IMR-90 (cell line): ENCODE data around the gene STXBP6. TPM values are rescaled to one million over a fixed set of nuclear protein-coding genes. Genes with fewer than 3 reads are reported as not detected.

ENCODE experiments used
- ATAC-seq: fragments of 200-7000 bp; cut with Tn5 transposase; 2 replicates; pipeline ENCODE4 v1.9.1; 2020; ENCODE audit warnings: low read depth, mild to moderate bottlenecking, moderate library complexity
- BruUV-seq: library from RNA; stranded (reverse); fragments of 400-500 nt; replicated peaks from 2 replicates; lab custom pipeline; 2021; lab: Mats Ljungman, UMichigan
- CTCF ChIA-PET: fragments of 300-600 bp; formaldehyde crosslinking; extraction: SDS; loops from one replicate; lab custom pipeline; 2021; ENCODE audit warnings: antibody characterized with exemption; lab: Yijun Ruan, JAX
- POLR2A ChIA-PET: fragments of 300-600 bp; sonication (Branson Sonifier 250); formaldehyde crosslinking; loops from one replicate; lab custom pipeline; 2022; ENCODE audit warnings: antibody characterized with exemption; ENCODE audit not compliant: unreplicated experiment; lab: Charles Lee
- DNase-seq: peaks from one replicate; pipeline ENCODE4 v3.0.0; 2013
- H2AFZ ChIP-seq: replicated peaks from 2 replicates; pipeline ENCODE3; 2013; ENCODE audit warnings: low read length, mild to moderate bottlenecking; ENCODE audit not compliant: poor library complexity
- H2AK5ac ChIP-seq: 2 replicates; pipeline ENCODE4 v1.6.1; 2013; ENCODE audit warnings: low read depth, low read length, inconsistent platforms
- H2AK9ac ChIP-seq: replicated peaks from 2 replicates; pipeline ENCODE3; 2013; ENCODE audit warnings: mild to moderate bottlenecking, low read depth, low read length, moderate library complexity; ENCODE audit not compliant: poor library complexity
- H2BK120ac ChIP-seq: 2 replicates; pipeline ENCODE4 v1.6.1; 2013; ENCODE audit warnings: low read depth, low read length, inconsistent platforms
- H2BK15ac ChIP-seq: 3 replicates; pipeline ENCODE4 v1.6.1; 2013; ENCODE audit warnings: low read depth, low read length, inconsistent platforms
- H2BK20ac ChIP-seq: 2 replicates; pipeline ENCODE4 v1.6.1; 2013; ENCODE audit warnings: low read depth, mild to moderate bottlenecking, inconsistent platforms, low read length, moderate library complexity
- H2BK5ac ChIP-seq: 2 replicates; pipeline ENCODE4 v1.6.1; 2013; ENCODE audit warnings: mild to moderate bottlenecking, low read depth, low read length, inconsistent platforms; ENCODE audit not compliant: poor library complexity, severe bottlenecking
- H3K14ac ChIP-seq: replicated peaks from 2 replicates; pipeline ENCODE4 v1.6.1; 2013; ENCODE audit warnings: low read depth, low read length, inconsistent platforms
- H3K18ac ChIP-seq: 2 replicates; pipeline ENCODE4 v1.6.1; 2013; ENCODE audit warnings: low read depth, low read length, control low read depth
- H3K23ac ChIP-seq: 2 replicates; pipeline ENCODE4 v1.6.1; 2013; ENCODE audit warnings: low read depth, low read length, inconsistent platforms
- H3K27ac ChIP-seq: 2 replicates; pipeline ENCODE4 v1.5.1; 2013; ENCODE audit warnings: mild to moderate bottlenecking, control low read depth, low read length; ENCODE audit not compliant: insufficient read depth
- H3K27me3 ChIP-seq: 2 replicates; pipeline ENCODE4 v1.6.1; 2013; ENCODE audit warnings: low read length; ENCODE audit not compliant: control insufficient read depth, insufficient read depth
- H3K36me3 ChIP-seq: 2 replicates; pipeline ENCODE4 v1.6.1; 2013; ENCODE audit warnings: low read length, mixed read lengths; ENCODE audit not compliant: control insufficient read depth, insufficient read depth
- H3K4ac ChIP-seq: 2 replicates; pipeline ENCODE4 v1.6.1; 2013; ENCODE audit warnings: low read depth, low read length, inconsistent platforms
- H3K4me1 ChIP-seq: 2 replicates; pipeline ENCODE4 v1.6.1; 2013; ENCODE audit warnings: low read length, mixed read lengths; ENCODE audit not compliant: control insufficient read depth, insufficient read depth
- H3K4me2 ChIP-seq: 2 replicates; pipeline ENCODE4 v1.6.1; 2013; ENCODE audit warnings: low read depth, mild to moderate bottlenecking, control low read depth, low read length, moderate library complexity
- H3K4me3 ChIP-seq: 2 replicates; pipeline ENCODE4 v1.5.1; 2013; ENCODE audit warnings: low read depth, mild to moderate bottlenecking, control low read depth, low read length, moderate library complexity; ENCODE audit not compliant: insufficient read depth
- H3K56ac ChIP-seq: 2 replicates; pipeline ENCODE4 v1.6.1; 2013; ENCODE audit warnings: low read length, inconsistent platforms; ENCODE audit not compliant: insufficient read depth; ENCODE audit errors: extremely low read depth
- H3K79me1 ChIP-seq, 2 experiments: 2 replicates each; pipeline ENCODE4 v1.6.1; 2013; ENCODE audit warnings: low read length in 2 of 2, inconsistent platforms in 1 of 2, low read depth in 1 of 2
- H3K9ac ChIP-seq: 2 replicates; pipeline ENCODE4 v1.6.1; 2013; ENCODE audit warnings: low read depth, low read length, control low read depth
- H3K9me1 ChIP-seq: 2 replicates; pipeline ENCODE4 v1.6.1; 2013; ENCODE audit warnings: low read length, inconsistent platforms; ENCODE audit not compliant: insufficient read depth
- H3K9me3 ChIP-seq: 2 replicates; pipeline ENCODE4 v1.6.1; 2013; ENCODE audit warnings: low read length; ENCODE audit not compliant: control insufficient read depth, insufficient read depth
- H4K20me1 ChIP-seq: 2 replicates; pipeline ENCODE4 v1.6.1; 2013; ENCODE audit warnings: low read length, inconsistent platforms; ENCODE audit not compliant: insufficient read depth
- H4K5ac ChIP-seq: 2 replicates; pipeline ENCODE4 v1.6.1; 2013; ENCODE audit warnings: mild to moderate bottlenecking, low read depth, low read length, control low read depth
- H4K8ac ChIP-seq, 2 experiments: 2 replicates each; pipeline ENCODE4 v1.6.1; 2013; ENCODE audit warnings: low read depth in 2 of 2, low read length in 2 of 2, control low read depth in 1 of 2, inconsistent platforms in 1 of 2
- H4K91ac ChIP-seq: 2 replicates; pipeline ENCODE4 v1.6.1; 2013; ENCODE audit warnings: low read depth, low read length, inconsistent platforms; ENCODE audit not compliant: insufficient read depth
- BHLHE40 ChIP-seq: fragments of 150-350 bp; IDR thresholded peaks from 2 replicates; pipeline ENCODE4 v1.6.1; 2016; ENCODE audit warnings: mild to moderate bottlenecking, low read depth, low read length
- CHD1 ChIP-seq: IDR thresholded peaks from 2 replicates; pipeline ENCODE4 v1.6.1; 2012; ENCODE audit warnings: low read depth, low read length, improper control_type of control experiment
- FOS ChIP-seq: fragments of 150-350 bp; IDR thresholded peaks from 2 replicates; pipeline ENCODE4 v1.6.1; 2016; ENCODE audit warnings: low read depth, low read length
- MAFK ChIP-seq: IDR thresholded peaks from 2 replicates; pipeline ENCODE4 v1.6.1; 2012; ENCODE audit warnings: low read depth, low read length, improper control_type of control experiment
- MAZ ChIP-seq: IDR thresholded peaks from 2 replicates; pipeline ENCODE4 v1.6.1; 2012; ENCODE audit warnings: low read depth, mild to moderate bottlenecking, low read length, improper control_type of control experiment, moderate library complexity, borderline replicate concordance
- MXI1 ChIP-seq: IDR thresholded peaks from 2 replicates; pipeline ENCODE4 v1.6.1; 2012; ENCODE audit warnings: low read depth, mild to moderate bottlenecking, low read length, moderate library complexity, borderline replicate concordance
- NFE2L2 ChIP-seq: fragments of 150-350 bp; IDR thresholded peaks from 2 replicates; pipeline ENCODE4 v1.6.1; 2016; ENCODE audit warnings: low read depth, mild to moderate bottlenecking, low read length
- RCOR1 ChIP-seq: IDR thresholded peaks from 2 replicates; pipeline ENCODE4 v1.6.1; 2012; ENCODE audit warnings: mild to moderate bottlenecking, low read length, improper control_type of control experiment; ENCODE audit not compliant: insufficient replicate concordance
- SMC3 ChIP-seq: fragments of 150-350 bp; IDR thresholded peaks from 2 replicates; pipeline ENCODE4 v1.6.1; 2016; ENCODE audit warnings: low read depth, mild to moderate bottlenecking, antibody characterized with exemption, low read length, moderate library complexity
- WGBS, 2 experiments: methylation state at CpG; one replicate each; pipeline versions ENCODE4 v1.1.5 to v1.1.7; 2013; ENCODE audit warnings: missing lambda C conversion rate in 2 of 2; ENCODE audit not compliant: insufficient read length in 1 of 2; ENCODE audit errors: extremely low coverage in 2 of 2; 5-methylcytosine and 5-hydroxymethylcytosine counted together
- dilution Hi-C: fragments of 300-500 bp; cut with HindIII; formaldehyde crosslinking; loops from one replicate; pipeline ENCODE4 v1.14.3; 2018; ENCODE audit warnings: low sequenced_read_pairs; ENCODE audit not compliant: unreplicated experiment
- in situ Hi-C: fragments of 300-500 bp; cut with MboI; formaldehyde crosslinking; loops from 3 replicates; pipeline ENCODE4 v1.14.3; 2019; ENCODE audit warnings: low sequenced_read_pairs, inconsistent platforms, mixed read lengths
- intact Hi-C: fragments of 100-400 bp; cut with micrococcal nuclease; formaldehyde crosslinking; loops from 2 replicates; pipeline ENCODE4 v1.10.0; 2022
- polyA plus RNA-seq, 3 experiments: library from polyadenylated mRNA; depleted of rRNA; stranded (reverse); fragments of >200 nt; gene quantifications; 2 replicates each; pipeline ENCODE4 v1.2.3, GENCODE V29; 2012; ENCODE audit warnings: low replicate concordance in 1 of 3
- total RNA-seq: library from RNA; depleted of rRNA; stranded (reverse); fragments of >200 nt; gene quantifications from 2 replicates; pipeline ENCODE4 v1.2.3, GENCODE V29; 2012
- TF ChIP-seq, protein P1 (sequence below): fragments of 150-350 bp; IDR thresholded peaks from 2 replicates; pipeline ENCODE4 v1.6.1; 2017; ENCODE audit warnings: mild to moderate bottlenecking, antibody characterized with exemption, low read length, low read depth
- TF ChIP-seq, protein P2 (sequence below): conservative IDR thresholded peaks from 2 replicates; pipeline ENCODE4 v1.5.1; 2012; ENCODE audit warnings: mild to moderate bottlenecking, low read depth, low read length, improper control_type of control experiment
- TF ChIP-seq, protein P3 (sequence below): fragments of 150-350 bp; IDR thresholded peaks from 2 replicates; pipeline ENCODE4 v1.6.1; 2016; ENCODE audit warnings: low read depth, mild to moderate bottlenecking, low read length, moderate library complexity, borderline replicate concordance

Gene STXBP6
- total and polyA plus RNA-seq, 2 of the 4 experiments (the other 2 are of a cell fraction) = 14.2 to 14.3 TPM

DNA sequence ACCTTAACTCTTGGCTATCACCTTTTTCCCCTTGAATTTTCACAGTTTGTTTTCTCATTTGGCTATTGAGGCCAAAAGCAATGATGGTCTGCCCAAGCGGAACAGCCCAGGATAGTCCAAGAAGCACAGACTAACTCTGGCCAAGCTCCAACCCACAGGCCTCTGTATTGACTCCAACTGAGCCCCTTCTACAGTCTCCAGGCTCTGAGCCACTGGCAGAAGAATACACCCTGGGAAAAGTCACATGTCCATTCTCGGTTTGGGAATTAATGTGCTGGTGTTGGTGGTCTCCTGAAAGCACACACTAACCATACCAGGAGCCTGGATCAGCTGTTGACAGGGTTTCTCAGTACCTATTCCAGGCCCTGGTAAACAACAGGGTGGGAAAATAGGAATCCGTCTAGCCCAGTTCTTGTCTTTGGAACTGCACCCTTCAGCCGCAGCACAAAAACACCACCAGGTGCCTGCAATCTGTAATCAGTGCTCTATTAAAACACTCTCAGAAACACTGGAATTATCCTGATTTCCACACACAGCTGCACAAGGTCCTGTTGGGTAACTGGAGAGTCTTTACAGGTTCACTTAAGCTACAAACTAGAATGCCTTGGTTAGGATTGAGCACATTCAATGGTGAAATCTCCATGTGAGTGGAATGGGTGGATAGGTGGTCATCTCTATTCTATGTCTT is 63.6 kb downstream of the STXBP6 start:
- Histone ChIP-seq H3K9ac (no peak overlapping the region), H2BK20ac (no peak overlapping the region), H2AK9ac (no peak overlapping the region), H3K36me3 (no peaks in the 10 kb centered on the region), H4K91ac (no peak overlapping the region), H3K14ac (no peak overlapping the region), H3K9me3 (no peaks in the 10 kb centered on the region), H2AK5ac (no peak overlapping the region), H3K27me3 (peaks cover 6% of the 10 kb centered on the region), H2BK120ac (no peak overlapping the region), H2AFZ (no peak overlapping the region), H3K79me1 (no peaks in the 10 kb centered on the region), H4K20me1 (peaks cover 3% of the 10 kb centered on the region; the same call in 1 of the 2 replicates), H4K8ac (no peak overlapping the region), H2BK15ac (no peak overlapping the region), H3K9me1 (no peaks in the 10 kb centered on the region), H4K5ac (no peak overlapping the region), H2BK5ac (no peak overlapping the region), H3K23ac (no peak overlapping the region), H3K4me3 (no peak overlapping the region), H3K4me1 (peaks cover 5% of the 10 kb centered on the region), H3K27ac (no peak overlapping the region), H3K56ac (no peak overlapping the region), H3K18ac (no peak overlapping the region), H3K4me2 (no peak overlapping the region), H3K4ac (no peak overlapping the region)
- in situ Hi-C loops = no loop called here
- CTCF ChIA-PET = interaction anchor here (0.9 kb wide), 1 partner anchor 42 kb away, joined by 4 read pairs; no protein-coding TSS in a partner anchor
- ATAC-seq (no peak), DNase-seq (no peak)
- WGBS, 2 experiments = 83% methylated on average over 1 of the region's 4 CpGs; no CpG with 5 or more reads in 1 of the 2 experiments
- POLR2A ChIA-PET = interaction anchor here (0.6 kb wide), 1 partner anchor 162 kb away, joined by 3 read pairs; no protein-coding TSS in a partner anchor
- TF ChIP-seq MAZ = no peak
- TF ChIP-seq RCOR1 = no peak
- TF ChIP-seq, protein P1, sequence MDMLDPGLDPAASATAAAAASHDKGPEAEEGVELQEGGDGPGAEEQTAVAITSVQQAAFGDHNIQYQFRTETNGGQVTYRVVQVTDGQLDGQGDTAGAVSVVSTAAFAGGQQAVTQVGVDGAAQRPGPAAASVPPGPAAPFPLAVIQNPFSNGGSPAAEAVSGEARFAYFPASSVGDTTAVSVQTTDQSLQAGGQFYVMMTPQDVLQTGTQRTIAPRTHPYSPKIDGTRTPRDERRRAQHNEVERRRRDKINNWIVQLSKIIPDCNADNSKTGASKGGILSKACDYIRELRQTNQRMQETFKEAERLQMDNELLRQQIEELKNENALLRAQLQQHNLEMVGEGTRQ = no peak
- no peak for TF ChIP-seq FOS
- TF ChIP-seq, protein P2, sequence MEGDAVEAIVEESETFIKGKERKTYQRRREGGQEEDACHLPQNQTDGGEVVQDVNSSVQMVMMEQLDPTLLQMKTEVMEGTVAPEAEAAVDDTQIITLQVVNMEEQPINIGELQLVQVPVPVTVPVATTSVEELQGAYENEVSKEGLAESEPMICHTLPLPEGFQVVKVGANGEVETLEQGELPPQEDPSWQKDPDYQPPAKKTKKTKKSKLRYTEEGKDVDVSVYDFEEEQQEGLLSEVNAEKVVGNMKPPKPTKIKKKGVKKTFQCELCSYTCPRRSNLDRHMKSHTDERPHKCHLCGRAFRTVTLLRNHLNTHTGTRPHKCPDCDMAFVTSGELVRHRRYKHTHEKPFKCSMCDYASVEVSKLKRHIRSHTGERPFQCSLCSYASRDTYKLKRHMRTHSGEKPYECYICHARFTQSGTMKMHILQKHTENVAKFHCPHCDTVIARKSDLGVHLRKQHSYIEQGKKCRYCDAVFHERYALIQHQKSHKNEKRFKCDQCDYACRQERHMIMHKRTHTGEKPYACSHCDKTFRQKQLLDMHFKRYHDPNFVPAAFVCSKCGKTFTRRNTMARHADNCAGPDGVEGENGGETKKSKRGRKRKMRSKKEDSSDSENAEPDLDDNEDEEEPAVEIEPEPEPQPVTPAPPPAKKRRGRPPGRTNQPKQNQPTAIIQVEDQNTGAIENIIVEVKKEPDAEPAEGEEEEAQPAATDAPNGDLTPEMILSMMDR = no peak
- no peak for TF ChIP-seq BHLHE40
- TF ChIP-seq MAFK = no peak
- no peak for TF ChIP-seq MXI1
- TF ChIP-seq, protein P3, sequence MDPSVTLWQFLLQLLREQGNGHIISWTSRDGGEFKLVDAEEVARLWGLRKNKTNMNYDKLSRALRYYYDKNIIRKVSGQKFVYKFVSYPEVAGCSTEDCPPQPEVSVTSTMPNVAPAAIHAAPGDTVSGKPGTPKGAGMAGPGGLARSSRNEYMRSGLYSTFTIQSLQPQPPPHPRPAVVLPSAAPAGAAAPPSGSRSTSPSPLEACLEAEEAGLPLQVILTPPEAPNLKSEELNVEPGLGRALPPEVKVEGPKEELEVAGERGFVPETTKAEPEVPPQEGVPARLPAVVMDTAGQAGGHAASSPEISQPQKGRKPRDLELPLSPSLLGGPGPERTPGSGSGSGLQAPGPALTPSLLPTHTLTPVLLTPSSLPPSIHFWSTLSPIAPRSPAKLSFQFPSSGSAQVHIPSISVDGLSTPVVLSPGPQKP = no peak
- no peak for TF ChIP-seq NFE2L2
- TF ChIP-seq CHD1 = no peak
- no peak for TF ChIP-seq SMC3
- dilution Hi-C loops = no loop called here
- intact Hi-C loops = no loop called here
- BruUV-seq = no TSS peak
